ENCODE data around the gene COL24A1. TPM values are rescaled to one million over a fixed set of nuclear protein-coding genes. Genes with fewer than 3 reads are reported as not detected.

COL24A1 gene
- total RNA-seq = not detected

- ATAC-seq = peak; percentile 27
These were observed at the start of gene COL24A1 for GRCh38 chr1:86156566-86157455. TSS of gene COL24A1 (minus strand) at chr1:86156772. CDS start at chr1:86156396, 376 bp downstream.

- no peak for ATAC-seq
These were observed 49.2 kb upstream of the COL24A1 start for GRCh38 chr1:86205741-86206140.

GRCh38 chr1:86202552-86203340 lies 46.2 kb upstream of the COL24A1 start:
- ATAC-seq = no peak

- ATAC-seq = no peak
These were observed 44.7 kb upstream of the COL24A1 start for GRCh38 chr1:86201311-86201710.

- ATAC-seq = no peak
These were observed 44.3 kb upstream of the COL24A1 start for GRCh38 chr1:86200901-86201300.

- no peak for ATAC-seq
These were observed 40.8 kb upstream of the COL24A1 start for GRCh38 chr1:86197206-86197855.

- no peak for ATAC-seq
These were observed 38.7 kb upstream of the COL24A1 start for GRCh38 chr1:86195281-86195680.

- no peak for ATAC-seq
These were observed 38.0 kb upstream of the COL24A1 start for GRCh38 chr1:86194491-86195034.

- no peak for ATAC-seq
These were observed 35.8 kb upstream of the COL24A1 start for GRCh38 chr1:86192417-86192816.

GRCh38 chr1:86191958-86192357 lies 35.4 kb upstream of the COL24A1 start:
- no peak for ATAC-seq

GRCh38 chr1:86190873-86191272 lies 34.3 kb upstream of the COL24A1 start:
- ATAC-seq = no peak

- ATAC-seq = no peak
These were observed 27.9 kb upstream of the COL24A1 start for GRCh38 chr1:86184426-86184825.

GRCh38 chr1:86183810-86184209 lies 27.2 kb upstream of the COL24A1 start:
- ATAC-seq = no peak

GRCh38 chr1:86176226-86176625 lies 19.7 kb upstream of the COL24A1 start:
- ATAC-seq = no peak

GRCh38 chr1:86175756-86176155 lies 19.2 kb upstream of the COL24A1 start:
- ATAC-seq = no peak

- no peak for ATAC-seq
These were observed 13.1 kb upstream of the COL24A1 start for GRCh38 chr1:86169625-86170024.

- no peak for ATAC-seq
These were observed 3.2 kb upstream of the COL24A1 start for GRCh38 chr1:86159800-86160199.

- ATAC-seq = peak; percentile 14
These were observed 586 bp downstream of the COL24A1 start for GRCh38 chr1:86155807-86156565.

GRCh38 chr1:86155051-86155806 lies 1.3 kb downstream of the COL24A1 start:
- peak; percentile 50 for ATAC-seq

GRCh38 chr1:86154571-86155050 lies 2.0 kb downstream of the COL24A1 start:
- peak; percentile 6 for ATAC-seq

- ATAC-seq = no peak
These were observed 2.7 kb downstream of the COL24A1 start for GRCh38 chr1:86153836-86154235.

All from esophagus mucosa (tissue), 1 donor.